Trophoblast cell (in vitro differentiated cells and primary cell): ENCODE data around the gene COTL1.

ENCODE experiments used
- DNase-seq, 2 donors: peaks; one replicate each; pipeline ENCODE4 v3.0.0-alpha.2; 2016
- H2AFZ ChIP-seq: 2 replicates; pipeline ENCODE4 v1.6.1; 2013; ENCODE audit warnings: low read length, moderate library complexity, mild to moderate bottlenecking; ENCODE audit not compliant: insufficient read depth, poor library complexity
- H2AK5ac ChIP-seq: 2 replicates; pipeline ENCODE4 v1.6.1; 2013; ENCODE audit warnings: mild to moderate bottlenecking, low read length
- H2BK120ac ChIP-seq: 2 replicates; pipeline ENCODE4 v1.6.1; 2013; ENCODE audit warnings: low read length, mild to moderate bottlenecking, moderate library complexity; ENCODE audit not compliant: insufficient read depth, poor library complexity
- H2BK12ac ChIP-seq: 2 replicates; pipeline ENCODE4 v1.6.1; 2013; ENCODE audit warnings: mild to moderate bottlenecking, low read length, moderate library complexity
- H2BK5ac ChIP-seq: 2 replicates; pipeline ENCODE4 v1.6.1; 2013; ENCODE audit warnings: low read length, low read depth, moderate library complexity, mild to moderate bottlenecking; ENCODE audit not compliant: poor library complexity
- H3K14ac ChIP-seq: 2 replicates; pipeline ENCODE4 v1.6.1; 2013; ENCODE audit warnings: mild to moderate bottlenecking, low read length
- H3K18ac ChIP-seq: 2 replicates; pipeline ENCODE4 v1.6.1; 2013; ENCODE audit warnings: mild to moderate bottlenecking, low read length
- H3K23ac ChIP-seq: 2 replicates; pipeline ENCODE4 v1.6.1; 2013; ENCODE audit warnings: low read length
- H3K27ac ChIP-seq: 2 replicates; pipeline ENCODE4 v1.5.1; 2013; ENCODE audit warnings: low read depth, mild to moderate bottlenecking, inconsistent platforms, low read length, moderate library complexity
- H3K27me3 ChIP-seq: 2 replicates; pipeline ENCODE4 v1.6.1; 2013; ENCODE audit warnings: inconsistent platforms, mild to moderate bottlenecking, low read length, moderate library complexity; ENCODE audit not compliant: insufficient read depth
- H3K36me3 ChIP-seq, 2 experiments: 1 replicate in 1 of 2; 2 replicates in 1 of 2; pipeline ENCODE4 v1.6.1; 2013; ENCODE audit warnings: low read length in 2 of 2, mild to moderate bottlenecking in 2 of 2, moderate library complexity in 1 of 2; ENCODE audit not compliant: insufficient read depth in 2 of 2, control insufficient read depth in 1 of 2
- H3K4ac ChIP-seq: 2 replicates; pipeline ENCODE4 v1.6.1; 2013; ENCODE audit warnings: low read depth, mild to moderate bottlenecking, low read length, moderate library complexity
- H3K4me1 ChIP-seq, 2 experiments: 1 replicate in 1 of 2; 2 replicates in 1 of 2; pipeline ENCODE4 v1.6.1; 2013; ENCODE audit warnings: low read length in 2 of 2, mild to moderate bottlenecking in 2 of 2, moderate library complexity in 1 of 2; ENCODE audit not compliant: insufficient read depth in 2 of 2, control insufficient read depth in 1 of 2
- H3K4me2 ChIP-seq: 2 replicates; pipeline ENCODE4 v1.6.1; 2013; ENCODE audit warnings: inconsistent platforms, mild to moderate bottlenecking, low read length, moderate library complexity
- H3K4me3 ChIP-seq: 2 replicates; pipeline ENCODE4 v1.5.1; 2013; ENCODE audit warnings: mild to moderate bottlenecking, low read depth, low read length, inconsistent platforms
- H3K79me1 ChIP-seq: one replicate; pipeline ENCODE4 v1.6.1; 2013; ENCODE audit warnings: low read length
- H3K79me2 ChIP-seq: 2 replicates; pipeline ENCODE4 v1.6.1; 2013; ENCODE audit warnings: low read length, mild to moderate bottlenecking; ENCODE audit not compliant: control insufficient read depth, insufficient read depth, poor library complexity
- H3K9ac ChIP-seq: 2 replicates; pipeline ENCODE4 v1.6.1; 2013; ENCODE audit warnings: mild to moderate bottlenecking, low read length
- H3K9me3 ChIP-seq: 2 replicates; pipeline ENCODE4 v1.6.1; 2013; ENCODE audit warnings: low read depth, mild to moderate bottlenecking, control low read depth, inconsistent platforms, low read length; ENCODE audit not compliant: insufficient read depth
- H4K12ac ChIP-seq: 2 replicates; pipeline ENCODE4 v1.6.1; 2013; ENCODE audit warnings: low read depth, mild to moderate bottlenecking, low read length, moderate library complexity
- H4K8ac ChIP-seq: 2 replicates; pipeline ENCODE4 v1.6.1; 2013; ENCODE audit warnings: low read depth, mild to moderate bottlenecking, low read length, moderate library complexity
- H4K91ac ChIP-seq: one replicate; pipeline ENCODE4 v1.6.1; 2013; ENCODE audit warnings: low read depth, mild to moderate bottlenecking, low read length, moderate library complexity
- WGBS: extraction: QIAGEN DNeasy Blood & Tissue Kit; methylation state at CpG from one replicate; pipeline ENCODE4 v1.1.7; 2013; ENCODE audit warnings: missing lambda C conversion rate; ENCODE audit not compliant: insufficient read length, insufficient coverage; ENCODE audit errors: extremely low coverage; 5-methylcytosine and 5-hydroxymethylcytosine counted together

Gene COTL1

DNA sequence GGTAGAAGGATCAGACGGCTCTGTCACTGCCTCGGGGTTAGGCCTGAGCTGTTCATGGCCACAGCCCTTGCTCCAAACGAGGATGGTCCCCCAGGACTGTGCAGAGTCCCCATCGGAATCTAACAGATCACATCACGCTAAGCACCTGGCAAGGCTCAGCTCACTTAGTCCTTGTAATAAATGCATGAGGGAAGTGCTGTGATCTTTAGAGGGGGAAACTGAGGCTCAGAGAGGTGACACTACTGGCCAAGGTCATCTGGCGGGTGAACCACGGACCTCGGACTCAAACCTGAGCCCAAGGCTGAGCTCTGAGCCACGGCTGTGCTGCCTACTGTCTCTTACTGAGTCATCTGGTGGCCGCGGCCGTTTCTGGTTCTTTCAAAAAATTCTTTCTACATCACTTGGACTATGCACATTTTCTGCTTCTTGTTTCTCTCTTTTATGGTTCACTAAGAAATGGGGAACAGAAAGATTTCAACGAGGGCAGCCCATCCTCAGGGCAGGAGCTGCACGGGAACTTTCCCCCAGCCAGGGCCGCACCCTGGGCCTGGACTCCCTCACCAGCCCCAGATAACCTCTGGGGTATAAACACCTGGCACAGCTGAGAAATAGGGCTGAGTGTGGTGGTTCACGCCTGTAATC is 55.6 kb downstream of the COTL1 start:
- H2AK5ac ChIP-seq, result no peak overlapping the region
- no peak overlapping the region for H2AFZ ChIP-seq
- H4K8ac ChIP-seq, result no peak overlapping the region
- no peak overlapping the region for H3K4me3 ChIP-seq
- H3K18ac ChIP-seq, result no peak overlapping the region
- H4K12ac ChIP-seq, result no peak overlapping the region
- no peaks in the 10 kb centered on the region for H3K27me3 ChIP-seq
- peak in 1 of 2 donors; percentile 60 for DNase-seq
- H3K79me1 ChIP-seq, result peaks cover 7% of the 10 kb centered on the region
- H2BK12ac ChIP-seq, result no peak overlapping the region
- H3K23ac ChIP-seq, result no peak overlapping the region
- H2BK120ac ChIP-seq, result no peak overlapping the region
- no peak overlapping the region for H3K4ac ChIP-seq
- H2BK5ac ChIP-seq, result no peak overlapping the region
- H4K91ac ChIP-seq, result no peak overlapping the region
- H3K27ac ChIP-seq, result no peak overlapping the region
- H3K14ac ChIP-seq, result no peak overlapping the region
- H3K79me2 ChIP-seq, result no peaks in the 10 kb centered on the region
- no peaks in the 10 kb centered on the region for H3K9me3 ChIP-seq
- no peak overlapping the region for H3K4me2 ChIP-seq
- peaks cover 5 to 6% of the 10 kb centered on the region in 2 experiments for H3K4me1 ChIP-seq
- no CpG with 5 or more reads among the region's 16 CpGs for WGBS
- no peak overlapping the region for H3K9ac ChIP-seq
- peaks cover 23 to 26% of the 10 kb centered on the region in 2 experiments for H3K36me3 ChIP-seq

DNA sequence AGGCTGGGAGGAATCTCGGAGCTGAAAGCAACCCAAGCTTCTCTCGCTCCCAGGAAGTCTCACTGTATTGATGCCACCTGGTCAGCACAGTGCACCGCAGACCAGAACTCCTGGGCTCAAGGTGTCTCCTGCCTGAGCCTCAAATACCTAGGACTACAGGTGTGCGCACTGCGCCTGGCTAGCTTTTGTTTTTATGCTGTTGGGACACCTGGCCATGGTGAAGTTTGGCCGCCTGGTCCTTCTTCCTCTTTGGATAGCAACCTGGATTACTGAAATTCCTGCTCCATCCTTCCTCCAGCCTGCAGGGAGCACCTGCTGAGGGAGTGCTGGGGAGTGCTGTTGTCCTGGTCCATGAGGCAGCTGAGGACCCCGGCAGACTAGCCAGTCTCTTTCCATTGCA is 56.6 kb downstream of the COTL1 start:
- H3K36me3 ChIP-seq, result peaks cover 17 to 22% of the 10 kb centered on the region in 2 experiments
- H3K9me3 ChIP-seq, result no peaks in the 10 kb centered on the region
- H3K4me1 ChIP-seq, result peaks cover 9 to 10% of the 10 kb centered on the region in 2 experiments
- peaks cover 7% of the 10 kb centered on the region for H3K79me1 ChIP-seq
- H3K27ac ChIP-seq, result no peak overlapping the region
- no peak overlapping the region for H4K91ac ChIP-seq
- no peak overlapping the region for H3K9ac ChIP-seq
- no peak overlapping the region for H3K18ac ChIP-seq
- no CpG with 5 or more reads among the region's 7 CpGs for WGBS
- H2AFZ ChIP-seq, result no peak overlapping the region
- no peak overlapping the region for H2BK120ac ChIP-seq
- no peak overlapping the region for H4K12ac ChIP-seq
- H3K14ac ChIP-seq, result no peak overlapping the region
- H2BK5ac ChIP-seq, result no peak overlapping the region
- H3K79me2 ChIP-seq, result no peaks in the 10 kb centered on the region
- H3K4me2 ChIP-seq, result no peak overlapping the region
- no peaks in the 10 kb centered on the region for H3K27me3 ChIP-seq
- H2AK5ac ChIP-seq, result no peak overlapping the region
- peak; percentile 38 to 65 for DNase-seq
- H3K4me3 ChIP-seq, result no peak overlapping the region
- H4K8ac ChIP-seq, result no peak overlapping the region
- H3K4ac ChIP-seq, result no peak overlapping the region
- H2BK12ac ChIP-seq, result no peak overlapping the region
- no peak overlapping the region for H3K23ac ChIP-seq

DNA sequence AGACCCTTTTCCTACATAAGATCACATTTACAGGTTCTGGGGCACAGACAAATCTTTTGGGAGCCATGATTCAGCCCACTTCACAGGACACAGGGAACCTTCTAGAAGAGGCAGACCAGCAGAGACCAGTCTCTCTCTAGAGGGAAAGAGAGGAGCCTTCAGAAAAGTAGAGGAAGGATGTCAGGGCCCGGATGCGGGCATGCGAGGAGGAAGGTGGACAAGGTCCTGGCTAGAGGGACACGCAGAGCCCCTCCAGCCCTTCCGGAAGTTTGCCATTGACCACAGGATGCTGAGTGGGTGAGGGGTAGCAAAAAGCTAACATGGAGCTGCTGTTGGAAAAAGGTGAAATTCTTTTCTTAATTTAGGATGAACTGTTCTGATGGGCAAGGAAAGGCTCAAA is 57.6 kb downstream of the COTL1 start:
- Histone ChIP-seq H2BK5ac (no peak overlapping the region), H3K4me3 (no peak overlapping the region), H3K23ac (no peak overlapping the region), H2AFZ (no peak overlapping the region), H3K4ac (no peak overlapping the region), H3K36me3 (peaks cover 10 to 15% of the 10 kb centered on the region in 2 experiments), H2AK5ac (peak overlapping the region; percentile 39), H3K9ac (no peak overlapping the region), H3K14ac (no peak overlapping the region), H3K4me1 (peaks cover 16 to 18% of the 10 kb centered on the region in 2 experiments), H3K27ac (no peak overlapping the region), H3K27me3 (no peaks in the 10 kb centered on the region), H4K91ac (peak overlapping the region; percentile 54), H2BK120ac (no peak overlapping the region), H2BK12ac (no peak overlapping the region), H3K79me1 (peaks cover 9% of the 10 kb centered on the region), H3K18ac (no peak overlapping the region), H3K79me2 (no peaks in the 10 kb centered on the region), H4K8ac (no peak overlapping the region), H4K12ac (no peak overlapping the region), H3K4me2 (no peak overlapping the region), H3K9me3 (no peaks in the 10 kb centered on the region)
- DNase-seq, result peak in 1 of 2 donors; percentile 55
- WGBS, result no CpG with 5 or more reads among the region's 5 CpGs

DNA sequence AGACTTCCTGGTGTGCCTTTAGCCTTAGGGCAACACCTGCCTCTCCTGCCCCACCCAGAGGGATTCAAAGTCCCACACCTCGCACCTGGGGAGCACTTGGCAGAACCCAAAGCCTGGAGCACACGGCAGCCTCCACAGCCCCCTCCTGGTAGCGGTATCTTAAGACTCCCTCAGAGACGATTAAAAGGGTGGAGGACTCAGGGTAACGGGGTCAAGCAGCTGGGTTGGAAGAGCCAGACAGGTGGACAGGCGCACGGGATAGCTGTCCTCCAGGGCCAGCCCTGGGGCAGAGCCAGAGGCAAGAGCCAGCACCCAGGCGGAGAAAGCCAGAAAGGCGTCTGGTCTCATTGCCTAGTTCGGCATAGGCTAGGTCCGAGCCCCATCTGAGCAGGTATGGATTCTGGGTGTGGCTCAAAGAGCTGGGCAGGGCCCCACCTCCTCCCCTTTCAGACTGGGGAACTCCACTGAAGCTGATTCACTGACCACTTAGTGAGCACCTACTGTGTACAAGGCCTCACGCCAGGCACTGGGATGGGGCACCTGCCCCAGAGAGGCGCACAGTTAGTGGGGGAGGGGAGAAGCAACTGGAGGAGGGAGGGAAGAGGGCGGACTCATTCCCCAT is 58.5 kb downstream of the COTL1 start:
- no peaks in the 10 kb centered on the region for H3K79me2 ChIP-seq
- no CpG with 5 or more reads among the region's 14 CpGs for WGBS
- H3K27ac ChIP-seq, result no peak overlapping the region
- H2BK5ac ChIP-seq, result no peak overlapping the region
- peaks cover 7 to 10% of the 10 kb centered on the region in 2 experiments for H3K36me3 ChIP-seq
- no peak overlapping the region for H3K18ac ChIP-seq
- H3K9me3 ChIP-seq, result no peaks in the 10 kb centered on the region
- no peak overlapping the region for H2BK120ac ChIP-seq
- no peaks in the 10 kb centered on the region for H3K27me3 ChIP-seq
- H4K8ac ChIP-seq, result peak overlapping the region; percentile 24
- H3K4ac ChIP-seq, result no peak overlapping the region
- H2AFZ ChIP-seq, result no peak overlapping the region
- H2AK5ac ChIP-seq, result peak overlapping the region; percentile 69
- H3K79me1 ChIP-seq, result peaks cover 12% of the 10 kb centered on the region
- H4K91ac ChIP-seq, result peak overlapping the region; percentile 57
- peaks cover 17 to 22% of the 10 kb centered on the region in 2 experiments for H3K4me1 ChIP-seq
- no peak overlapping the region for H3K4me3 ChIP-seq
- H3K4me2 ChIP-seq, result no peak overlapping the region
- H2BK12ac ChIP-seq, result peak overlapping the region; percentile 59
- no peak overlapping the region for H4K12ac ChIP-seq
- no peak overlapping the region for H3K9ac ChIP-seq
- no peak overlapping the region for H3K23ac ChIP-seq
- DNase-seq, result peak; percentile 96 to 98
- H3K14ac ChIP-seq, result peak overlapping the region; percentile 33
